HepG2 (cell line): ENCODE data around the gene USP28. TPM values are rescaled to one million over a fixed set of nuclear protein-coding genes. Genes with fewer than 3 reads are reported as not detected.

Experiments
- ATF7 ChIP-seq, 2 experiments: fragments of 450-650 bp in 1 of 2; sonication (generic) in 1 of 2; formaldehyde crosslinking in 1 of 2; IDR thresholded peaks; 2 replicates each; pipeline versions ENCODE4 v1.4.0 to v1.6.1; 2016 to 2020; ENCODE audit warnings: antibody characterized with exemption in 1 of 2, mild to moderate bottlenecking in 1 of 2, missing genetic modification reagents in 1 of 2
- FOSL2 ChIP-seq: sonication (generic); formaldehyde crosslinking; IDR thresholded peaks from 2 replicates; pipeline ENCODE4 v1.4.0; 2020; ENCODE audit warnings: missing genetic modification reagents
- KAT7 ChIP-seq: IDR thresholded peaks from 2 replicates; pipeline ENCODE4 v1.6.1; 2018; ENCODE audit warnings: borderline replicate concordance, missing compliant biosample characterization
- KLF16 ChIP-seq, 2 experiments: sonication (generic) in 1 of 2; formaldehyde crosslinking in 1 of 2; IDR thresholded peaks; 2 replicates each; pipeline versions ENCODE4 v1.6.1 to v1.8.0; 2016 to 2023; ENCODE audit warnings: missing genetic modification reagents in 2 of 2, missing compliant biosample characterization in 1 of 2
- PATZ1 ChIP-seq: sonication (generic); formaldehyde crosslinking; IDR thresholded peaks from 2 replicates; pipeline ENCODE4 v1.4.0; 2020; ENCODE audit warnings: missing genetic modification reagents
- PCBP1 ChIP-seq: fragments of 200-400 bp; formaldehyde crosslinking; IDR thresholded peaks from 2 replicates; pipeline ENCODE4 v1.6.1; 2017; ENCODE audit warnings: mild to moderate bottlenecking, low read depth, low read length, borderline replicate concordance
- TEAD3 ChIP-seq: optimal IDR thresholded peaks from 2 replicates; pipeline ENCODE3; 2016; ENCODE audit warnings: borderline replicate concordance
- TFAP4 ChIP-seq: sonication (generic); IDR thresholded peaks from 2 replicates; pipeline ENCODE4 v1.6.1; 2016; ENCODE audit warnings: low read depth, borderline replicate concordance
- ZNF230 ChIP-seq: sonication (generic); formaldehyde crosslinking; IDR thresholded peaks from 2 replicates; pipeline ENCODE4 v1.4.0; 2020; ENCODE audit warnings: mild to moderate bottlenecking, missing genetic modification reagents
- ZNF615 ChIP-seq: sonication (generic); formaldehyde crosslinking; IDR thresholded peaks from 2 replicates; pipeline ENCODE4 v1.5.0; 2020; ENCODE audit warnings: mild to moderate bottlenecking, missing genetic modification reagents, borderline replicate concordance
- polyA plus RNA-seq, 8 experiments: library from polyadenylated mRNA; depleted of rRNA in 3 of 8; stranded (reverse) in 7 of 8; unstranded in 1 of 8; fragments of >200 nt; fragmentation: Illumina TruSeq in 4 of 8; extraction: Trizol in 4 of 8; gene quantifications; 2 replicates each; pipeline versions ENCODE4 v1.2.1 to v1.2.3, GENCODE V29; 2011 to 2016; ENCODE audit warnings: low read depth in 4 of 8, missing spikeins in 1 of 8, mixed read lengths in 1 of 8; ENCODE audit not compliant: insufficient read depth in 1 of 8
- total RNA-seq, 5 experiments: library from RNA; depleted of rRNA; stranded (reverse); fragments of >200 nt; fragmentation: Illumina TruSeq; extraction: Trizol; gene quantifications; 2 replicates each; pipeline ENCODE4 v1.2.3, GENCODE V29; 2016; ENCODE audit warnings: low read depth in 1 of 5
- TF ChIP-seq, protein P1 (sequence below): sonication (generic); formaldehyde crosslinking; IDR thresholded peaks from 2 replicates; pipeline ENCODE4 v1.4.0; 2020; ENCODE audit warnings: missing genetic modification reagents
- TF ChIP-seq, protein P2 (sequence below): sonication (generic); formaldehyde crosslinking; IDR thresholded peaks from 2 replicates; pipeline ENCODE4 v1.4.0; 2020; ENCODE audit warnings: missing genetic modification reagents
- TF ChIP-seq, protein P3 (sequence below): sonication (generic); formaldehyde crosslinking; IDR thresholded peaks from 2 replicates; pipeline ENCODE4 v1.5.0; 2020; ENCODE audit warnings: mild to moderate bottlenecking, missing genetic modification reagents, borderline replicate concordance

USP28 gene
- total and polyA plus RNA-seq, 2 of the 13 experiments (the other 11 are each of a cell fraction or from before 2014, with no cell fraction given), result 29.6 to 34.3 TPM

DNA sequence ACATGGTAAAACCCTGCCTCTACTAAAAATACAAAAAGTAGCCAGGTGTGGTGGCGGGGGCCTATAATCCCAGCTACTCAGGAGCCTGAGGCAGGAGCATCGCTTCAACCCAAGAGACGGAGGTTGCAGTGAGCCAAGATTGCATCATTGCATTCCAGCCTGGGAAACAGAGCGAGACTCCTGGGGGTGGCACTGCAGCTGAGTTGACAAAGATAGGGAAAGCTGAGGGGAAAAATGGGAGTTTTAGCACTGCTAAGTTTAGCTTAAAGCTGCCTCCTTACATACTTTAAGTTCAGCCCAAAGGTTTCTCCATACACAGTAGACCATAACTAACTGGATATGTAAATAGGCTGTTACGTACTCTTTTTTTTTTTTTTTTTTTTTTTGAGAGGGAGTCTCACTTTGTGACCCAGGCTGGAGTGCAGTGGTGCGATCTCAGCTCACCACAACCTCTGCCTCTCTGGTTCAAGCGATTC, 9.0 kb upstream of the USP28 start (continued):
- TF ChIP-seq TFAP4 (peak; percentile 58; the same call in 1 of the 2 replicates), PATZ1 (CRISPR knock-in tag) (peak; percentile 65), FOSL2 (CRISPR knock-in tag) (peak; percentile 32; the same call in 1 of the 2 replicates), ZNF230 (CRISPR knock-in tag) (no peak), TEAD3 (CRISPR knock-in tag) (peak; percentile 98), KLF16 (CRISPR knock-in tag; IDR thresholded peaks at IDR 0.05) (no peak), KAT7 (CRISPR knock-in tag) (no peak), PCBP1 (no peak), ZNF615 (CRISPR knock-in tag) (no peak), ATF7 (IDR thresholded peaks at IDR 0.05) (peak; percentile 67), ATF7 (CRISPR knock-in tag; IDR thresholded peaks at IDR 0.05) (0 out of 2 replicates have a peak, but pooled peaks have one; percentile 24)
- TF ChIP-seq, protein P1, sequence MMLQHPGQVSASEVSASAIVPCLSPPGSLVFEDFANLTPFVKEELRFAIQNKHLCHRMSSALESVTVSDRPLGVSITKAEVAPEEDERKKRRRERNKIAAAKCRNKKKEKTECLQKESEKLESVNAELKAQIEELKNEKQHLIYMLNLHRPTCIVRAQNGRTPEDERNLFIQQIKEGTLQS, result peak; percentile 96
- TF ChIP-seq, protein P2, sequence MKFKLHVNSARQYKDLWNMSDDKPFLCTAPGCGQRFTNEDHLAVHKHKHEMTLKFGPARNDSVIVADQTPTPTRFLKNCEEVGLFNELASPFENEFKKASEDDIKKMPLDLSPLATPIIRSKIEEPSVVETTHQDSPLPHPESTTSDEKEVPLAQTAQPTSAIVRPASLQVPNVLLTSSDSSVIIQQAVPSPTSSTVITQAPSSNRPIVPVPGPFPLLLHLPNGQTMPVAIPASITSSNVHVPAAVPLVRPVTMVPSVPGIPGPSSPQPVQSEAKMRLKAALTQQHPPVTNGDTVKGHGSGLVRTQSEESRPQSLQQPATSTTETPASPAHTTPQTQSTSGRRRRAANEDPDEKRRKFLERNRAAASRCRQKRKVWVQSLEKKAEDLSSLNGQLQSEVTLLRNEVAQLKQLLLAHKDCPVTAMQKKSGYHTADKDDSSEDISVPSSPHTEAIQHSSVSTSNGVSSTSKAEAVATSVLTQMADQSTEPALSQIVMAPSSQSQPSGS, result peak; percentile 88
- TF ChIP-seq, protein P3, sequence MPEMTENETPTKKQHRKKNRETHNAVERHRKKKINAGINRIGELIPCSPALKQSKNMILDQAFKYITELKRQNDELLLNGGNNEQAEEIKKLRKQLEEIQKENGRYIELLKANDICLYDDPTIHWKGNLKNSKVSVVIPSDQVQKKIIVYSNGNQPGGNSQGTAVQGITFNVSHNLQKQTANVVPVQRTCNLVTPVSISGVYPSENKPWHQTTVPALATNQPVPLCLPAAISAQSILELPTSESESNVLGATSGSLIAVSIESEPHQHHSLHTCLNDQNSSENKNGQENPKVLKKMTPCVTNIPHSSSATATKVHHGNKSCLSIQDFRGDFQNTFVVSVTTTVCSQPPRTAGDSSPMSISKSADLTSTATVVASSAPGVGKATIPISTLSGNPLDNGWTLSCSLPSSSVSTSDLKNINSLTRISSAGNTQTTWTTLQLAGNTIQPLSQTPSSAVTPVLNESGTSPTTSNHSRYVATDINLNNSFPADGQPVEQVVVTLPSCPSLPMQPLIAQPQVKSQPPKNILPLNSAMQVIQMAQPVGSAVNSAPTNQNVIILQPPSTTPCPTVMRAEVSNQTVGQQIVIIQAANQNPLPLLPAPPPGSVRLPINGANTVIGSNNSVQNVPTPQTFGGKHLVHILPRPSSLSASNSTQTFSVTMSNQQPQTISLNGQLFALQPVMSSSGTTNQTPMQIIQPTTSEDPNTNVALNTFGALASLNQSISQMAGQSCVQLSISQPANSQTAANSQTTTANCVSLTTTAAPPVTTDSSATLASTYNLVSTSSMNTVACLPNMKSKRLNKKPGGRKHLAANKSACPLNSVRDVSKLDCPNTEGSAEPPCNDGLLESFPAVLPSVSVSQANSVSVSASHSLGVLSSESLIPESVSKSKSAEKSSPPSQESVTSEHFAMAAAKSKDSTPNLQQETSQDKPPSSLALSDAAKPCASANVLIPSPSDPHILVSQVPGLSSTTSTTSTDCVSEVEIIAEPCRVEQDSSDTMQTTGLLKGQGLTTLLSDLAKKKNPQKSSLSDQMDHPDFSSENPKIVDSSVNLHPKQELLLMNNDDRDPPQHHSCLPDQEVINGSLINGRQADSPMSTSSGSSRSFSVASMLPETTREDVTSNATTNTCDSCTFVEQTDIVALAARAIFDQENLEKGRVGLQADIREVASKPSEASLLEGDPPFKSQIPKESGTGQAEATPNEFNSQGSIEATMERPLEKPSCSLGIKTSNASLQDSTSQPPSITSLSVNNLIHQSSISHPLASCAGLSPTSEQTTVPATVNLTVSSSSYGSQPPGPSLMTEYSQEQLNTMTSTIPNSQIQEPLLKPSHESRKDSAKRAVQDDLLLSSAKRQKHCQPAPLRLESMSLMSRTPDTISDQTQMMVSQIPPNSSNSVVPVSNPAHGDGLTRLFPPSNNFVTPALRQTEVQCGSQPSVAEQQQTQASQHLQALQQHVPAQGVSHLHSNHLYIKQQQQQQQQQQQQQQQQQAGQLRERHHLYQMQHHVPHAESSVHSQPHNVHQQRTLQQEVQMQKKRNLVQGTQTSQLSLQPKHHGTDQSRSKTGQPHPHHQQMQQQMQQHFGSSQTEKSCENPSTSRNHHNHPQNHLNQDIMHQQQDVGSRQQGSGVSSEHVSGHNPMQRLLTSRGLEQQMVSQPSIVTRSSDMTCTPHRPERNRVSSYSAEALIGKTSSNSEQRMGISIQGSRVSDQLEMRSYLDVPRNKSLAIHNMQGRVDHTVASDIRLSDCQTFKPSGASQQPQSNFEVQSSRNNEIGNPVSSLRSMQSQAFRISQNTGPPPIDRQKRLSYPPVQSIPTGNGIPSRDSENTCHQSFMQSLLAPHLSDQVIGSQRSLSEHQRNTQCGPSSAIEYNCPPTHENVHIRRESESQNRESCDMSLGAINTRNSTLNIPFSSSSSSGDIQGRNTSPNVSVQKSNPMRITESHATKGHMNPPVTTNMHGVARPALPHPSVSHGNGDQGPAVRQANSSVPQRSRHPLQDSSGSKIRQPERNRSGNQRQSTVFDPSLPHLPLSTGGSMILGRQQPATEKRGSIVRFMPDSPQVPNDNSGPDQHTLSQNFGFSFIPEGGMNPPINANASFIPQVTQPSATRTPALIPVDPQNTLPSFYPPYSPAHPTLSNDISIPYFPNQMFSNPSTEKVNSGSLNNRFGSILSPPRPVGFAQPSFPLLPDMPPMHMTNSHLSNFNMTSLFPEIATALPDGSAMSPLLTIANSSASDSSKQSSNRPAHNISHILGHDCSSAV (CRISPR knock-in tag), result no peak
